K562 (cell line): ENCODE measurements around the gene MOG.
A peak's percentile ranks its signal among the peaks of the same experiment; 100 is the strongest.

Experiments
- CTCF ChIP-seq, 3 experiments: IDR thresholded peaks in 2 of 3; conservative IDR thresholded peaks in 1 of 3; 2 replicates each; pipeline ENCODE4 v1.5.1; 2011 to 2012; ENCODE audit warnings: low read length in 3 of 3, mild to moderate bottlenecking in 3 of 3, control low read depth in 2 of 3, improper control_type of control experiment in 1 of 3, inconsistent platforms in 1 of 3, low read depth in 1 of 3, mixed read lengths in 1 of 3, moderate library complexity in 1 of 3; ENCODE audit not compliant: insufficient read depth in 2 of 3
- HMG20B ChIP-seq: fragments of 250-450 bp; sonication (Bioruptor Pico); IDR thresholded peaks from 2 replicates; pipeline ENCODE4 v1.5.0; 2021; ENCODE audit warnings: mild to moderate bottlenecking
- MCM7 ChIP-seq, 2 experiments: fragments of 450-650 bp; IDR thresholded peaks; 2 replicates each; pipeline ENCODE4 v1.6.1; 2016 to 2018
- NR2F6 ChIP-seq: fragments of 450-650 bp; formaldehyde crosslinking; IDR thresholded peaks from 2 replicates; pipeline ENCODE4 v1.4.0; 2020; ENCODE audit warnings: mild to moderate bottlenecking
- POLR2B ChIP-seq: fragments of 450-650 bp; IDR thresholded peaks from 2 replicates; pipeline ENCODE4 v1.6.1; 2018; ENCODE audit warnings: low read depth; ENCODE audit not compliant: partially characterized antibody
- TCF7 ChIP-seq: sonication (generic); IDR thresholded peaks from 2 replicates; pipeline ENCODE4 v1.6.1; 2016; ENCODE audit warnings: antibody characterized with exemption, borderline replicate concordance
- ZBTB17 ChIP-seq: fragments of 450-650 bp; formaldehyde crosslinking; IDR thresholded peaks from 2 replicates; pipeline ENCODE4 v1.4.0; 2020; ENCODE audit warnings: mild to moderate bottlenecking
- ZNF124 ChIP-seq: sonication (generic); formaldehyde crosslinking; IDR thresholded peaks from 2 replicates; pipeline ENCODE4 v1.8.1; 2022; ENCODE audit warnings: missing genetic modification reagents
- TF ChIP-seq, protein P1 (sequence below): fragments of 250-450 bp; sonication (Bioruptor Pico); IDR thresholded peaks from 2 replicates; pipeline ENCODE4 v1.8.0; 2021; ENCODE audit warnings: moderate library complexity, mild to moderate bottlenecking, inconsistent platforms
- TF ChIP-seq, protein P2 (sequence below), 2 experiments: fragments of 450-650 bp in 1 of 2; sonication (generic) in 1 of 2; formaldehyde crosslinking in 1 of 2; IDR thresholded peaks; 2 replicates each; pipeline versions ENCODE4 v1.7.1 to v1.9.0; 2016 to 2022; ENCODE audit warnings: inconsistent platforms in 1 of 2, mild to moderate bottlenecking in 1 of 2, missing genetic modification reagents in 1 of 2

- TF ChIP-seq, protein P1, sequence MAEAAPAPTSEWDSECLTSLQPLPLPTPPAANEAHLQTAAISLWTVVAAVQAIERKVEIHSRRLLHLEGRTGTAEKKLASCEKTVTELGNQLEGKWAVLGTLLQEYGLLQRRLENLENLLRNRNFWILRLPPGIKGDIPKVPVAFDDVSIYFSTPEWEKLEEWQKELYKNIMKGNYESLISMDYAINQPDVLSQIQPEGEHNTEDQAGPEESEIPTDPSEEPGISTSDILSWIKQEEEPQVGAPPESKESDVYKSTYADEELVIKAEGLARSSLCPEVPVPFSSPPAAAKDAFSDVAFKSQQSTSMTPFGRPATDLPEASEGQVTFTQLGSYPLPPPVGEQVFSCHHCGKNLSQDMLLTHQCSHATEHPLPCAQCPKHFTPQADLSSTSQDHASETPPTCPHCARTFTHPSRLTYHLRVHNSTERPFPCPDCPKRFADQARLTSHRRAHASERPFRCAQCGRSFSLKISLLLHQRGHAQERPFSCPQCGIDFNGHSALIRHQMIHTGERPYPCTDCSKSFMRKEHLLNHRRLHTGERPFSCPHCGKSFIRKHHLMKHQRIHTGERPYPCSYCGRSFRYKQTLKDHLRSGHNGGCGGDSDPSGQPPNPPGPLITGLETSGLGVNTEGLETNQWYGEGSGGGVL (CRISPR knock-in tag), result no peak
- no peak for TF ChIP-seq MCM7 (IDR thresholded peaks at IDR 0.05)
- TF ChIP-seq ZBTB17, result no peak
- no peak for TF ChIP-seq TCF7
- TF ChIP-seq, protein P2, sequence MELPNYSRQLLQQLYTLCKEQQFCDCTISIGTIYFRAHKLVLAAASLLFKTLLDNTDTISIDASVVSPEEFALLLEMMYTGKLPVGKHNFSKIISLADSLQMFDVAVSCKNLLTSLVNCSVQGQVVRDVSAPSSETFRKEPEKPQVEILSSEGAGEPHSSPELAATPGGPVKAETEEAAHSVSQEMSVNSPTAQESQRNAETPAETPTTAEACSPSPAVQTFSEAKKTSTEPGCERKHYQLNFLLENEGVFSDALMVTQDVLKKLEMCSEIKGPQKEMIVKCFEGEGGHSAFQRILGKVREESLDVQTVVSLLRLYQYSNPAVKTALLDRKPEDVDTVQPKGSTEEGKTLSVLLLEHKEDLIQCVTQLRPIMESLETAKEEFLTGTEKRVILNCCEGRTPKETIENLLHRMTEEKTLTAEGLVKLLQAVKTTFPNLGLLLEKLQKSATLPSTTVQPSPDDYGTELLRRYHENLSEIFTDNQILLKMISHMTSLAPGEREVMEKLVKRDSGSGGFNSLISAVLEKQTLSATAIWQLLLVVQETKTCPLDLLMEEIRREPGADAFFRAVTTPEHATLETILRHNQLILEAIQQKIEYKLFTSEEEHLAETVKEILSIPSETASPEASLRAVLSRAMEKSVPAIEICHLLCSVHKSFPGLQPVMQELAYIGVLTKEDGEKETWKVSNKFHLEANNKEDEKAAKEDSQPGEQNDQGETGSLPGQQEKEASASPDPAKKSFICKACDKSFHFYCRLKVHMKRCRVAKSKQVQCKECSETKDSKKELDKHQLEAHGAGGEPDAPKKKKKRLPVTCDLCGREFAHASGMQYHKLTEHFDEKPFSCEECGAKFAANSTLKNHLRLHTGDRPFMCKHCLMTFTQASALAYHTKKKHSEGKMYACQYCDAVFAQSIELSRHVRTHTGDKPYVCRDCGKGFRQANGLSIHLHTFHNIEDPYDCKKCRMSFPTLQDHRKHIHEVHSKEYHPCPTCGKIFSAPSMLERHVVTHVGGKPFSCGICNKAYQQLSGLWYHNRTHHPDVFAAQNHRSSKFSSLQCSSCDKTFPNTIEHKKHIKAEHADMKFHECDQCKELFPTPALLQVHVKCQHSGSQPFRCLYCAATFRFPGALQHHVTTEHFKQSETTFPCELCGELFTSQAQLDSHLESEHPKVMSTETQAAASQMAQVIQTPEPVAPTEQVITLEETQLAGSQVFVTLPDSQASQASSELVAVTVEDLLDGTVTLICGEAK (IDR thresholded peaks at IDR 0.05), result no peak
- TF ChIP-seq, protein P2 (CRISPR knock-in tag; IDR thresholded peaks at IDR 0.05), result no peak
- TF ChIP-seq CTCF (IDR thresholded peaks at IDR 0.05 in 2 of 3, conservative IDR thresholded peaks at IDR 0.05 in 1 of 3; ENCODE audit: insufficient read depth in 2 of 3, low read depth in 1 of 3, low read length in 3 of 3), result peak; percentile 57 to 75 (median 68); a peak in 5 of 6 replicates
- no peak for TF ChIP-seq HMG20B
- TF ChIP-seq ZNF124 (CRISPR knock-in tag), result no peak
- no peak for TF ChIP-seq POLR2B
- TF ChIP-seq NR2F6 (CRISPR knock-in tag), result no peak
These were observed 8.8 kb upstream of the MOG start for GRCh38 chr6:29647927-29648642.
